Frontal cortex (tissue), 4 donors: ENCODE data around the gene GPATCH11. TPM values are rescaled to one million over a fixed set of nuclear protein-coding genes. Genes with fewer than 3 reads are reported as not detected.

Experiments used
- DNase-seq, 2 donors: peaks; one replicate each; pipeline ENCODE4 v3.0.0; 2012; ENCODE audit warnings: low spot score in 2 of 2
- FAIRE-seq: peaks from 2 replicates; lab custom pipeline; 2012; peaks lifted over from hg19 to GRCh38; lab: Jason Lieb, UNC
- total RNA-seq: library from RNA; depleted of rRNA; stranded (reverse); fragments of >200 nt; gene quantifications from one replicate; pipeline ENCODE4 v1.2.3, GENCODE V29; 2014
- donor health status: control.
- donor health status: control.
- donor health status: control.

GPATCH11 gene
- total RNA-seq, 1 donor from 2014 or later: 21.6 TPM

DNA sequence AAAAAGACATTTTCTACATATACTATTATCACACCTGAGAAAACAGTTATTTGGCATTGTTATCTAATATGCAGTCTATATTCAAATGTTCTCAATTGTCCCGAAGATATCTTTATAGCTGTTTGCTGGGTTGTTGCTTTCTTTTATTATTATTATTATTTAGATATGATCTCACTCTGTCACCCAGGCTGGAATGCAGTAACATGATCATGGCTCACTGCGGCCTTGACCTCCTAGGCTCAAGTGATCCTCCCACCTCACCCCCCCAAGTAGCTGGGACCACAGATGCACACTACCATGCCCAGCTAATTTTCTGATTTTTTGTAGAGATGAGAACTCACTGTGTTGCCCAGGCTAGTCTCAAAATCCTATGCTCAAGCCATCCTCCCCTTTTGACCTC, 19.9 kb downstream of the GPATCH11 start:
- FAIRE-seq (no peak), DNase-seq (no peak)

DNA sequence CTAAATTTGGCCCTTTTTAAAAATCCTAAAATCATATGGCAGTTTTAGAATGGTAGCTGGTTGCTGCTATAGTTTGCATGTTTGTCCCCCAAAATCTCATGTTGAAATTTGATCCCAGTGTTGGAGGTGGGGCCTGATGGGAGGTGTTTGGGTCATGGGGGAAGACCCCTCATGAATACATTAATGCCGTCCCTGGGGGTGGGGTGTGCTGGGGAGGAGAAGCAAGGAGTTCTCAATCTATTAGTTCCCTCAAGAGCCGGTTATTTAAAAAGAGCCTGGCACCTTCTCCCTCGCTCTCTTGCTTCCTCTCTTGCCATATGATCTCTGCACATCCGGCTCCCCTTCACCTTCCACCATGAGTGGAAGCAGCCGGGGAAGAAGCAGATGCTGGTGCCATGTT, 20.8 kb downstream of the GPATCH11 start:
- FAIRE-seq (no peak), DNase-seq (no peak)

DNA sequence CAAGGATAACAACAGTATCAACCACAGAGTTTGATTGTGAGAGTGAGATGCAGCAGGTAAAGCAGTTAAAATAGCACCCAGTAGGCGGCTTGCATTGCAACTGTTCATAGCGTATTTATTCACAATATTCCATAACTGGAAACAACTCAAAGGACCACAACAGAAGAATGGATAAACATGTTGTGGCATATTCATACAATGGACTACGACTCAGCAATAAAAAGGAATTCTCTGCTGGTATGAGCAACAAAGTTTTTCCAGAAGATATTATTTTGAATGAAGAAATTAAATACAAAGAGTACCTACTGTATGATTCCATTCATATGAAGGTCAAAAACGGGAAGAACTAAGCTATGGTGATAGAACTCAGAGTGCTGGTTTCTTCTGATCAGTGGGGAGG, 25.2 kb downstream of the GPATCH11 start:
- DNase-seq (no peak), FAIRE-seq (no peak)

GRCh38 chr2:37110306-37111212, 26.2 kb downstream of the GPATCH11 start:
- DNase-seq: no peak
- FAIRE-seq: no peak

GRCh38 chr2:37111958-37112357, 27.6 kb downstream of the GPATCH11 start:
- DNase-seq (no peak), FAIRE-seq (no peak)

GRCh38 chr2:37117566-37117965, 33.2 kb downstream of the GPATCH11 start:
- no peak for DNase-seq
- FAIRE-seq: no peak

- FAIRE-seq (no peak), DNase-seq (no peak)
These were observed 34.8 kb downstream of the GPATCH11 start for GRCh38 chr2:37119157-37119556.

- FAIRE-seq (no peak), DNase-seq (no peak)
These were observed 41.1 kb downstream of the GPATCH11 start for GRCh38 chr2:37125416-37125815.

DNA sequence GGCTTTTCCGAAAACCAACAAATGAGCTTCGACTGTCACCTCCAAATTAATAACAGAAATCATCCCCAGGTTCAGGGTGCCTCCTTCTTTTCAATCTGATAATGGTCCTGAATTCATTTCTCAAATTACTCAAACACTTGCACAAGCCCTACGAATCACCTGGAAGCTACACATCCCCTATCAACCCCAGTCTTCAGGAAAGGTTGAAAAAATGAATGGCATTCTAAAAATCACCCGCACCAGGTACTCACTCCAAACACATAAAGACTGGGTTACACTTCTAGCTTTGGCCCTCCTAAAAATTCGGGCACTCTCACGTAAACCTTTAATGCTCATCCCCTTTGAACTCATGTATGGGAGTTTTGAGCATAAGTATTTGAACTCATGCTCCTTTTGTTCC, 48.6 kb downstream of the GPATCH11 start:
- DNase-seq (no peak), FAIRE-seq (no peak)

DNA sequence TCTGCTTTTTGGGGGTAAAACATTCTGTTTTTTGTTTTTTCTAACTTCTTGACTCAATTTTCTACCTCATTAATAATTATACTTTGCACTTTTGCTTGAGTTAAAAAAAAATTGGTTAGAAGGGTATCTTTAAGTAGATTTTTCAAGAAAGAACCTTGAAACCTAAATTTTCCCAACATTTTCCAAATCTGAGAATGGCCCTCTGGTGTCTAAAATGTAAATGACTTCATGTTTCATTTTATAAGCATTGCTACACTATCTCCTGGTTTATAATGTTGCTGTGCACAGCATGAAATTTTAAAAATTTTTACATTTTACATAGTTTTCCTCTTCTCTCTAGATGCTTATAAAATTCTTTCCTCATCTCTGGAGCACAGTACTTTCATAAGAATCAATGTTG, 58.2 kb downstream of the GPATCH11 start:
- no peak for FAIRE-seq
- no peak for DNase-seq

GRCh38 chr2:37143974-37144373, 59.7 kb downstream of the GPATCH11 start:
- FAIRE-seq (no peak), DNase-seq (no peak)

GRCh38 chr2:37146062-37146461, 61.7 kb downstream of the GPATCH11 start:
- FAIRE-seq (no peak), DNase-seq (no peak)

DNA sequence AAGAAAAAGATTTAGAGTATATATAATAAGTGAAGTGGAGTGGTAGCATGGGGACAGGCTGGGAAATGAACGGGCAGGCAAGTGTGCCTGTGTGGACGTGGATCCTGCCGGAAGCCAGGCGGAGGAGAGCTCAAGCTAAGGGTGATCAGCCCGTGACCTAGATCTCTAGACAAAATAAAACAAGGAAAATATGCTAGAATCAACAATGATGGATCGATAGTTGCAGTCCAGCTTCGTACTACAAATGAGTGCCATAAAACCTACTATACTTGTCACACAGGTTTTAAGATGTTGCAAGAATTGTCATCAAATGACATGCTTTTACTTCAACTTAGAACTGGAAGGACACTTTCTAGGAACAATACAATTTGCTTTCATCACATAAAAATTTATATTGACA, 64.0 kb downstream of the GPATCH11 start:
- no peak for FAIRE-seq

More for the DNA sequence above, 64.0 kb downstream of the GPATCH11 start:
- no peak for DNase-seq

Other genes starting within 250 kb of the GPATCH11 start
- 24.1 TPM for gene STRN, start 118.0 kb upstream of the GPATCH11 start, total RNA-seq
- gene HEATR5B, start 146 bp upstream of the GPATCH11 start, total RNA-seq: 125 TPM
- gene EIF2AK2, start 72.5 kb downstream of the GPATCH11 start, total RNA-seq: 50.1 TPM
- not detected for gene SULT6B1, start 104.2 kb downstream of the GPATCH11 start, total RNA-seq
- 22.8 TPM for gene CEBPZOS, start 112.0 kb downstream of the GPATCH11 start, total RNA-seq
- gene CEBPZ, start 147.1 kb downstream of the GPATCH11 start, total RNA-seq: 51.4 TPM
- gene NDUFAF7, start 147.1 kb downstream of the GPATCH11 start, total RNA-seq: 26.1 TPM
- gene PRKD3, start 240.3 kb downstream of the GPATCH11 start, total RNA-seq: 24.1 TPM